ENCODE data around the gene FBLN2. TPM values are rescaled to one million over a fixed set of nuclear protein-coding genes. Genes with fewer than 3 reads are reported as not detected.

The FBLN2 gene
- total RNA-seq, 2 donors from 2014 or later: 0.19 TPM; not detected in 1

DNA sequence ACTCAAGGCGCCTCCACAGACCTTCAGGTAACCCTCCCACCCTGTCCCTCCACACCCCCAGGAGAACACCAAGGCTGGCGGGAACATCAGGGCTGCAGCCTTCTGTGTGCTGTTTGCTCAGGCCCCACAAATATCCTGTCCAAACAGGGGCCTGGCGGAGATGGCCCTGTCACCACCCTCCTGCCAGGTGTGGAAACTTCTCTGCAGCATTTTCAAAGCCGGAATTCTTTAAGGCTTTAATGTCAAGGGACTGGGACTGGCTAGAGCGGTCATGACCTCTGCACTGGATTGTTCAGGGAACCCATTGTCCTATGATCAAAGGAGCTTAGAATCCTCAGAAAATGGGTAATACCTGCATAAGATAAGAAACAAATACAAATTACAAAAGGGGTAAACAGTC lies 46.6 kb downstream of the FBLN2 start:
- Mint-ChIP-seq H3K27ac (no peak overlapping the region), H3K4me3 (no peak overlapping the region), H3K9me3 (no peaks in the 10 kb centered on the region), H3K27me3 (peaks cover 20% of the 10 kb centered on the region), H3K36me3 (ENCODE audit: low read depth) (no peaks in the 10 kb centered on the region), H3K4me1 (no peaks in the 10 kb centered on the region)
- ATAC-seq (replicated peaks): no peak

DNA sequence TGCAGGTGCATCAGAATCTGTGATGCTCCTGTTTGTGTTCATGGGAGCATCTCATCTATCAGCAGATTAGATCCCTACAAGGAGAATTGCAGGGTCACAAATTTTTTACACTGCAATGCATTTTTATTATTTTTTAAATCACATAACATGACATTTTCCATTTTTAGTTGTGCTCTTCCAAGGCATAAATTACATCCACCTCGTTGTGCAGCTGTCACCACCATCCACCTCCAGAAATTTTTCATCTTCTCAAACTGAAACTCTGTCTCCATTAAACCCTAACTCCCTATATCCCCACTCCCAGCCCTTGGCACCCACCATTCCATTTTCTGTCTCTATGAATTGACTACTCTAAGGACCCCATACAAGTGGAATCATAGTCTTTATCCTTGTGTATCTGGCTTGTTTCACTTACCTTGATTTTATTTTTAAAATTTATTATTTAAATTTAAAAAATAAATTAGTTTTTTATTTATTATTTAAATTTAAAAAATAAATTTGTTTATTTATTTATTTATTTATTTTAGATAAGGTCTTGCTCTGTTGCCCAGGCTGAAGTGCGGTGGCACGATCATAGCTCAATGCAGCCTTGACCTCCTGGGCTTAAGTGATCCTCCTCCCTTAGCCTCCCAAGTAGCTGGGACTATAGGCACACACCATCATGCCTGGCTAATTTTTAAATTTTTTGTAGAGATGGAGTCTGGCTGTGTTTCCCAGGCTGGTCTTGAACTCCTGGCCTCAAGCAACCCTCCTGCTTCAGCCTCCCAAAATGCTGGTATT lies 47.7 kb downstream of the FBLN2 start:
- H3K36me3 Mint-ChIP-seq (ENCODE audit: low read depth): no peaks in the 10 kb centered on the region
- ATAC-seq (replicated peaks): no peak
- H3K9me3 Mint-ChIP-seq: no peaks in the 10 kb centered on the region
- H3K4me3 Mint-ChIP-seq: no peak overlapping the region
- H3K4me1 Mint-ChIP-seq: no peaks in the 10 kb centered on the region
- peaks cover 20% of the 10 kb centered on the region for H3K27me3 Mint-ChIP-seq
- H3K27ac Mint-ChIP-seq: no peak overlapping the region

DNA sequence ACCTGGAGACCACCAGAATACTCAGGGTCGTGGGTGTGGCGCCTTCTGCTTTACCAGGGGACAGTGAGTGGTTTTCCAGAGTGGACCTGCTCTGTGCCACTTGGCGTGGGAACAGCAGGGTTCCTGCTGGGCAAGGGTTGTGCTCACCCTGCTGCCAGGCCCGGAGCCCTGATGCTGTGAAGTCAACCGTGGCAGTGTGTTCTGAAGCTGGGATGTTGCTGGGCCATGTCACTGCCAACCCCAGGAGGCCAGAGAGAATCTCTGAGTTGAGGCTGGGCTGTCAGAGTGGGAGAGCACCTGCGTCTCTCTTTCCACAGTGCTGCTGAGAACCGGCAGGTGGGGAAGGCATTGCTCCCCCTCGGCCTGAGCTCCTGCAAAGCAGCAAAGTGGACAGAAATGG lies 48.7 kb downstream of the FBLN2 start:
- Mint-ChIP-seq H3K9me3 (no peaks in the 10 kb centered on the region), H3K36me3 (ENCODE audit: low read depth) (no peaks in the 10 kb centered on the region), H3K4me1 (no peaks in the 10 kb centered on the region), H3K4me3 (no peak overlapping the region), H3K27ac (no peak overlapping the region), H3K27me3 (peaks cover 20% of the 10 kb centered on the region)
- no peak for ATAC-seq (replicated peaks)

DNA sequence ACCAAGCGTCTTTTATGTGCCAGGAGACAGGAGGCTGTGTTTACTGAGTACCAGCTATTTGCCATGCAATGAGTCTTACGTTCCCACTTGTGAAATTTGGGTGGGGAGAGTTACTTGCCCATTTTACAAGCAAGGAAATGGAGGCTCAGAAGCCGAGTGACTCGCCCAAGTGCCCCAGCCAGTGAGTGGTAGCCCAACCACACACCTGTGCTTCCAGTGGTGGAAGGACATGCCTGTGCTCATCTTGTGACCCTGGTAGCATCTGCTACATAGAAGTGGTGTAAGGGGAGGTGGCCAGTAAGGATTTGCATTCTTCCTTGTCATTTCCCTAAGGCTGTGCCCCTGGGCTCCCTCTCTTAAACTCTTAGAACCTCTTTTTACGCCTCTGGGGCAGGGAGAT lies 49.3 kb downstream of the FBLN2 start:
- Mint-ChIP-seq H3K4me3 (no peak overlapping the region), H3K27me3 (peaks cover 20% of the 10 kb centered on the region)
- no peak for ATAC-seq (replicated peaks)

DNA sequence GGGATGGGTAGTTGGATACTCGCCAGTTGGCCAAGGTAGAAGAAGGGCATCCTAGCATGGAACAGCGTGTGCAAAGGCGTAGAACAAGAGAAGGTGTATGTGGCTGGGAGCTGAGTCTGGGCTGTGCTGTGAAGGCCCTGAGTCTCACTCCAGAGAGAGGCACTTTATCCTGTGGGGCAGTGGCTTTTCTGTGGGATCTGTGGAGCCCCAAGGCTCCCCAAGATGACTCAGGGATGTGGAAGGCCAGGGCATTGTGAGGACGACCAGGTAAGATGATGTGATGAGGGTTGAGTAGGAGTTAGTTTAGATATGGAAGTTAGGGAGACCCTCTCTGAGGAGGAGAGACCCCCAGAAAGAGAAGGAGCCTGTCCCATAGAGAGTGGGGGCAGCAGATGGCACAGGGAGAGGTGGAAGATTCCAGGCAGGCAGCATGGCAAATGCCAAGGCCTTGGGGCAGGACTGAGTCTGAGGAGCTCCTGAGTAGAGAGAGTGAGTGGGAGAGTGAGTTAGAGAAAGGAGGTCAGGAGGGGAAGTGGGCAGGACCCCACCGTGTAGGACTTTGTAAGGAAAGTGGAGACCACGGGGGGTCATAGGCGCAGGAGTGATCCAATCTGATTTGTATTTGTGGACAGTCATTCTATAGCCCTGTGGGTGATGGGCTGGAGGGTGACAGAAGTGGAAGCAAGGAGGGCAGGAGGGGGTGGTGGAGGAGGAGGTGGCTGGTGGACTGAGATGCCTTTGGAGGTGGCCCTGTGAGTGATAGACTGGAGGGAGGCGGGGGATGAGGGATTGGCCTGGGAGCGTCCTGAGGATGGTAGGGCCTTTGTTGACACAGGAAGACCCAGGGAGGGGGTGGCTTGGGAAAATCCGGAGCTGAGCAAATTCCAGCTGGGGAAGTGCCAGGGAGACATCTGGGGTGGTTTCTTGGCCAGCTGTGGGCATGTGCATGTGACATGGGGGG lies 50.3 kb downstream of the FBLN2 start:
- Mint-ChIP-seq H3K36me3 (ENCODE audit: low read depth) (no peaks in the 10 kb centered on the region), H3K27ac (no peak overlapping the region), H3K9me3 (no peaks in the 10 kb centered on the region), H3K4me3 (no peak overlapping the region), H3K27me3 (peaks cover 20% of the 10 kb centered on the region), H3K4me1 (no peaks in the 10 kb centered on the region)
- no peak for ATAC-seq (replicated peaks)

More for the DNA sequence above, 49.3 kb downstream of the FBLN2 start:
- H3K4me1 Mint-ChIP-seq: no peaks in the 10 kb centered on the region
- H3K27ac Mint-ChIP-seq: no peak overlapping the region
- H3K9me3 Mint-ChIP-seq: no peaks in the 10 kb centered on the region
- H3K36me3 Mint-ChIP-seq (ENCODE audit: low read depth): no peaks in the 10 kb centered on the region

DNA sequence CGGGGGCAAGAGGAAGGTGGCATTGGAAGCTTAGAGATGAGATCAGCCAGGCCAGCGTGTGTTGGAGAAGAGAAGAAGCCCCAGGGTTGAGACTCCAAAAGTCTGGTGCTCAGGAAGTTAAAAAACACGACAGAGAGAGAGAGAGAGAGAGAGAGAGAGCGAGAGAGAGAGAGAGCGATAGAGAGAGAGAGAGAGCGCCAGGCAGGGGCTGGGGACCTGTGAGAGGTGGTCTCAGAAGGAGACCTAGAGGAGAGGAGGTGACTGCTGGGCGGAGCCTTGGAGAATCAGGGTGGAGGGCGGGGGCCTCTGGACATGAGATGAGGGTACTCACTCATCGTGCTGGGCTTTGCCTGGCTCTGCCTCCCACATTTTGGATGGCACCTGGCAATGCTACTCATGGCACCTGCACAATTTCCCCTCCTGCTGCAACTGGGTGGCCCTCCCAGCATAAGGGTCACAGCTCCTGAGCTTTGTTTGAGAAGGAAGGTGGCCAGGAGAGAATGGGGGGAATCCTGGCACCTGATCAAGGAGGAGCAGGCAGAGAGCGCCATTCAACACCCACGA lies 51.0 kb downstream of the FBLN2 start:
- H3K27ac Mint-ChIP-seq: no peak overlapping the region
- H3K27me3 Mint-ChIP-seq: peaks cover 17% of the 10 kb centered on the region
- no peaks in the 10 kb centered on the region for H3K9me3 Mint-ChIP-seq
- H3K4me1 Mint-ChIP-seq: no peaks in the 10 kb centered on the region
- no peak for ATAC-seq (replicated peaks)
- H3K36me3 Mint-ChIP-seq (ENCODE audit: low read depth): no peaks in the 10 kb centered on the region
- H3K4me3 Mint-ChIP-seq: no peak overlapping the region

DNA sequence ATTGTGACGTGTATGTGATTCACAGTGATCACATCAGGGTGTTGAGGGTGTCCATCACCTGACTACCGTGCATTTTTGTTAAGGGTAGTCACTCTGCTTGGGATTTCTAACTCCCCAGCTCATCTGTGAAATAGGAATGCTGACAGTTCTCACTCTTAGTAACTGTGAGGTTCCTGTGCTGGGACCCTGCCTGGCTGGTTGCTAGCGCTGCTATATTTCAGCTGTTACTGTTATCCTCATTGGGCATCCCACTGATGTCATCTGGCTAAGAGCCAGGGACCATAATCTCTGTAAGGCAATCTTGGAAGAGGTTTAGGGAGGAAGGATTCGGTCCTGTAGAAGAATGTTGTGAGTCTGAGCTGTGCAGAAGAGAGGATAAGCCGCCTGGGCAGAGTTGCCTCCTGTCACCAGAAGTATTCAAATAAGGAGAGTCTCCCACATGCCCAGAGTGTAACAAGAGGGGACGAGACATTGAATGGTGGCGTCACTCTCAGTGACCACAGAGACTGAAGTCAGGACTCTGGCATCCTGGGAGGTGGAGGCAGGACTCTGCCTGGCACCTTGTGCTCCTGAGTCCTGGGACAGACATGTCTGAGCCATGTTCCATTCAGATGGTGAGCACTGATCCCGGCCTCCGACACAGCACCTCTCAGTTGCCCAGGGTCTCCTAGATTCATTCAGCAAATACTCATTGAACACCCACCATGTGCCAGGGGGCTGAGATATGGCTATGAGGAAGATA lies 52.2 kb downstream of the FBLN2 start:
- Mint-ChIP-seq H3K4me3 (no peak overlapping the region), H3K27me3 (peaks cover 22% of the 10 kb centered on the region), H3K36me3 (ENCODE audit: low read depth) (no peaks in the 10 kb centered on the region), H3K4me1 (no peaks in the 10 kb centered on the region), H3K27ac (no peak overlapping the region), H3K9me3 (no peaks in the 10 kb centered on the region)
- no peak for ATAC-seq (replicated peaks)

DNA sequence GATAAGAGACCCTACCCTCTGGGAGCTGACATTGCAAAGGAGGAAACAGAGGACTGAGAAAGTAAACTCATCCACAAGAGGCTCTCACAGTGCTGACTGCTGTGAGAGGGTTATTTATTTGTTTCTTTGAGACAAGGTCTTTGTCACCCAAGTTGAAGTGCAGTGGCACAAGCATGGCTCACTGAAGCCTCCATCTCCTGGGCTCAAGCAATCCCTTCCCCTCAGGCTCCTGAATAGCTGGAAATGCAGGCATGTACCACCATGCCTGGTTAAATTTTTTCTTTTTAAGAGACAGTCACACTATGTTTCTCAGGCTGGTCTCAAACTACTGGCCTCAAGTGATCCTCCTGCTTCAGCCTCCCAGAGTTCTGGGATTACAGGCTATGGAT lies 52.8 kb downstream of the FBLN2 start:
- Mint-ChIP-seq H3K4me1 (no peaks in the 10 kb centered on the region), H3K4me3 (no peak overlapping the region), H3K27me3 (peaks cover 18% of the 10 kb centered on the region), H3K27ac (no peak overlapping the region), H3K9me3 (no peaks in the 10 kb centered on the region), H3K36me3 (ENCODE audit: low read depth) (no peaks in the 10 kb centered on the region)
- ATAC-seq (replicated peaks): no peak

DNA sequence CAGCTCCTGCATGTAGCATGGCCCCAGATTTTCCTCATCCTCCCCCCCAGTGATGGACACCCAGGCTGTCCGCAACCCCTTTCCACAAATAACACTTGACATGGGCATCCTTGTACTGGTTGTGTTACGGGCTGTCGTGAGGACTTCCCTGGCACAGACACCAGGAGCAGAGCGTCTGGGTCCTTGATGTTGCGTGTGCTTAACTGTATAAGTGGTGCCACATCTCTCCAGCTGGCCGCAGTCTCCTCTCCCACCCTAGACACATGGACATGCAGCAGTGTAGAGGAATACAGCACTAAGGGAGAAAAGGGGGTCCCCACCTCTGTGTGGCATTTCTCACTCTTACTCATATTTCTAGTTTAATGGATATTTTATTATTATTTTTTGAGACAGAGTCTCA lies 56.6 kb downstream of the FBLN2 start:
- Mint-ChIP-seq H3K27me3 (peaks cover 21% of the 10 kb centered on the region), H3K27ac (no peak overlapping the region), H3K36me3 (ENCODE audit: low read depth) (no peaks in the 10 kb centered on the region), H3K4me3 (no peak overlapping the region), H3K9me3 (no peaks in the 10 kb centered on the region), H3K4me1 (no peaks in the 10 kb centered on the region)
- ATAC-seq (replicated peaks): no peak

DNA sequence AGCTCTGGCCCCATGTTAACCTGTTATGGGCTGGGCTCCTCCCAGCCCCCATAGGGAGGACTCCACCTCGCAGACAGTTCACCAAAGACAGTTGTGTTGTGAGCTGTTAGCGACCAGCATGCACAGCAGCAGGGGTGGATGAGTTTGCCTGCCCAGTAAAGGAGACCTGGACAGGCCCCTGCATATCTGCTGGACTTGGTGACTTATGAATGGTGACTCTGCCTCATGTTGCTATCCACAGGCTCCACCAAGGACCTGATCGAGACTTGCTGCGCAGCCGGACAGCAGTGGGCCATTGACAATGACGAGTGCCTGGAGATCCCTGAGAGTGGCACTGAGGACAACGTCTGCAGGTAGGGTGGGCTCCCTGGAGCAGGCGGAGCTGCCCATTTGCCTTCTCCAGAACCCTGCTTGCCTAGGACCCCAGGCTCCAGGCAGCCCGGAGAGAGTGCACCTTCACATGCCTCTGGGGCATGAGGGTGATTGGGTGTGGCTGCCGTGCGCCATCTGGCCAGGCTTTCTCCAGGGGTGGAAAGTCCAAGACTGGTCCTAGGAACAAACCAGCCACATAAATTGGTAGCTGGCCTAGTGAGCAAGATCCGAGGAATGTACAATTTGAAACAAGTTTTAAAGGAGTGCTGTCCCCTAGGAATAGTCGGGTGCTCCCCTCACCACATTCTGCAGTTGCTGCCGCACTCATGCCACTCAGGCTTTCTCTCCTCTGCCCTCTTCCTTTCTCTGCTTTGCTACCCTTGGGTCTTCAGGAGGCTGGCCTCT lies 59.1 kb downstream of the FBLN2 start:
- Mint-ChIP-seq H3K27me3 (peaks cover 24% of the 10 kb centered on the region), H3K36me3 (ENCODE audit: low read depth) (no peaks in the 10 kb centered on the region), H3K9me3 (no peaks in the 10 kb centered on the region), H3K4me3 (no peak overlapping the region), H3K4me1 (no peaks in the 10 kb centered on the region), H3K27ac (no peak overlapping the region)
- ATAC-seq (replicated peaks): no peak

DNA sequence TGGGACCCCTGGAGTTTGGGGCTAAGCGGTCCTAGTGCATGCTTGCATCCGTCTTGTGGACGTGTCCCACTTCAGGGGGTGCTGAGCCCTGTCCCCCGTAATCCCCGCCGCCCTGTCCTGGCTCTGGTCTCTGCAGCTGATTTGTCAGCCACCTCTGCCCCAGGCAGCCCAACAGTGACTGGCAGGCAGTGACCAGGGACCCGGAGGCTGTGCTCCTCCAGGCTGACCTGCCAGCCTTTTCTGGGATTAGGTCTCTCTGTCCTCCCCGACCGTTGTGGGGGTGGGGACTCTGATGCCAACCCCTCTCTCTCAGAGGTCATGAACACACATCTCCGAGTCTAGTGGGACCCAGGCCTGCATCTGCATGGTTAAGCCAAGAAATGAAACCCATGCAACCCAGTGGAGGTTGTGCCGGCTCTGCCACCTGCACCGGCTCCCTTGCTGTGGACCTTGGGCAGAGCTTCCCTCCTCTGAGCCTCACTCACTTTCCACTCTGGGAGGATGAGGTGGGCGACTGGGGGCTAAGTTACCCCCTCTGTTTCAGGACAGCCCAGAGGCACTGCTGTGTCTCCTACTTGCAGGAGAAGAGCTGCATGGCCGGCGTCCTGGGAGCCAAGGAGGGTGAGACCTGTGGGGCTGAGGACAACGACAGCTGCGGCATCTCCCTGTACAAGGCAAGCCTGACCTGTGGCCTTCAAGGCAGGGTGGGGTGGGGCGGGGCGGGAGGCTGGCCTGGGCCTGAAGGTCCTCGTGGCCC lies 60.2 kb downstream of the FBLN2 start:
- H3K4me1 Mint-ChIP-seq: no peaks in the 10 kb centered on the region
- H3K27me3 Mint-ChIP-seq: peaks cover 24% of the 10 kb centered on the region
- H3K27ac Mint-ChIP-seq: no peak overlapping the region
- ATAC-seq (replicated peaks): no peak
- no peak overlapping the region for H3K4me3 Mint-ChIP-seq
- no peaks in the 10 kb centered on the region for H3K36me3 Mint-ChIP-seq (ENCODE audit: low read depth)
- no peaks in the 10 kb centered on the region for H3K9me3 Mint-ChIP-seq

DNA sequence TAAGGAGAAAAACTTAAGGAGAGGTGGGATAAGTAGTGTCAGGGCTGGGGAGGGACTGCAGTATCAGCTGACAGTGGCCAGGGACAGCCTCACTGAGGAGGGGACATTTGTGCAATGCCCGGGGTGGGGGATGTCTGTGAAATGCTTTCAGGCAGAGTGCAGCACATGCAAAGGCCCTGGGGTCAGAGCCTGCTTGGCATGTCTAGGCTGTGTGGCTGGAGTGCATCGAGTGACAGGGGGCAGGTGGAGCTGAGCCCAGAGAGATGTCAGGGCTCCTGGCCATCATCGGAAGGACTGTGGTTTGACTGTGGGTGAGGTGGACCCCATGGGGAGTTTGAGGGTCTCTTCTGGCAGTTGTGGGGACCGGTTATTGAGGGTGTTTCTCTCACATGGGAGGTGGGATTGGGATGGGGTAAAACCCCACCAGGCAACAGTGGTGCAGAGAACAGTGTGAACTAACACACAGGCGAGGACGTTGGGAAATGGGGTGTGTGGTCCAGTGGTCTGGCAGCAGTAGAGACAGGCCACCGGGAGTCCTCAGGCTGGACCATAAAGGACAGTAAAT lies 61.2 kb downstream of the FBLN2 start:
- Mint-ChIP-seq H3K4me3 (no peak overlapping the region), H3K4me1 (peaks cover 4% of the 10 kb centered on the region), H3K27me3 (peaks cover 28% of the 10 kb centered on the region), H3K9me3 (peaks cover 6% of the 10 kb centered on the region), H3K27ac (no peak overlapping the region), H3K36me3 (ENCODE audit: low read depth) (no peaks in the 10 kb centered on the region)
- no peak for ATAC-seq (replicated peaks)

DNA sequence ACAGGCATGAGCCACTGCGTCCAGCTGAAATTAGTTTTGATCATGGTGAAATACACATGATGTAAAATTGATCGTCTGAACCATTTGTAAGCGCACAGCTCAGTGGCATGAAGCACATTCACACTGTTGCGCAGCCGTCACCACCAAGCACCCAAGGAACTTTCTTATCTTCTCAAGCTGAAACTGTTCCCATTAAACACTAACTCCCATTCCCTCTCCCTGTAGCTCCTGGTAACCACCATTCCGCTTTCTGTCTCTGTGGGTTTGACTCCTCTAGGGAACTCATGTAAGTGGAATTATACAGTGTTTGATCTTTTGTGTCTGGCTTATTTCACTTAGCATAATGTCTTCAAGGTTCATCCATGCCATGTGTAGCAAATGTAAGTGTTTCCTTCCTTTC lies 62.3 kb downstream of the FBLN2 start:
- Mint-ChIP-seq H3K9me3 (peaks cover 6% of the 10 kb centered on the region), H3K27me3 (peaks cover 22% of the 10 kb centered on the region), H3K4me3 (no peak overlapping the region), H3K36me3 (ENCODE audit: low read depth) (no peaks in the 10 kb centered on the region), H3K4me1 (peaks cover 4% of the 10 kb centered on the region), H3K27ac (no peak overlapping the region)
- ATAC-seq (replicated peaks): no peak
